Jurkat, Clone E6-1 (cell line): ENCODE measurements around the gene KDM4B.

Source experiments
- DNase-seq: peaks from one replicate; pipeline ENCODE4 v3.0.0-alpha.2; 2011; ENCODE audit warnings: low read depth, low spot score
- H3K4me3 ChIP-seq: 2 replicates; pipeline ENCODE4 v1.5.1; 2011; ENCODE audit warnings: mild to moderate bottlenecking, low read length, control low read depth, moderate library complexity

KDM4B gene

DNA sequence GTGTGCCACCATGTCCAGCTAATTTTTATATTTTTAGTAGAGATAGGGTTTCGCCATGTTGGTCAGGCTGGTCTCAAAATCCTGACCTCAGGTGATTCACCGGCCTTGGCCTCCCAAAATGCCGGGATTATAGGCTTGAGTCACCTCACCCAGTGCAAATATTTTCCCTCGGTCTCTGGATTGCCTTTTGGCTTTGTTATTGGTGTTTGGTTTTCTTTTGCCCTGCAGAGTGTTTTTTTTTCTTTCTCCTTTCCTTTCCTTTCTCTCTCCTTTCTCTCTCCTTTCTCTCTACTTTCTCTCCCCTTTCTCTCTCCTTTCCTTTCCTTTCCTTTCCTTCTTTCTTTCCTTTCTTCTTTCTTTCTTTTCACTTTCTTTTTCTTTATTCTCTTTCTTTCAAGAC is 33.2 kb downstream of the KDM4B start:
- no peak for DNase-seq
- H3K4me3 ChIP-seq: no peak overlapping the region

GRCh38 chr19:5003781-5004180 is 34.9 kb downstream of the KDM4B start:
- DNase-seq: no peak
- H3K4me3 ChIP-seq: no peak overlapping the region

DNA sequence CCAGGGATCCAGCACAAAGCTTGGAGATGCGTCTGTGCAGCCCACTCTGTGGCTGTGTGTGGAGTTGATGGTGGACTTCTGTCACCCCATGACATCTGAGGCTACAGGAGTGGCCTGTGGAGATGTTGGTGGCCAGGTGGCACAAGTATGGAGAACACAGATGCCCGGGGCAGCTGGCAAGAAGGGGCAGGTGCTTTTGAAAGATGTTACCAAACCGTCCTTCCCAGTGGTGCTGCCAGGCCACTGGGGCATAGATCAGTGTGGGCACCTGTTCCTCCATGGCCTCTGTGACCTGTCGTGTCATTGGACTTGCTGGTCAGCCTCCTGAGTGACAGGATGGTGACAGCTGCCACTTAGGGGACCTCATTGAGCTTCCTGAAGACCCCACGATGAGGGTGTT is 36.2 kb downstream of the KDM4B start:
- no peak overlapping the region for H3K4me3 ChIP-seq
- no peak for DNase-seq

- no peak for DNase-seq
- H3K4me3 ChIP-seq: no peak overlapping the region
These were observed 37.3 kb downstream of the KDM4B start for GRCh38 chr19:5006201-5006600.

DNA sequence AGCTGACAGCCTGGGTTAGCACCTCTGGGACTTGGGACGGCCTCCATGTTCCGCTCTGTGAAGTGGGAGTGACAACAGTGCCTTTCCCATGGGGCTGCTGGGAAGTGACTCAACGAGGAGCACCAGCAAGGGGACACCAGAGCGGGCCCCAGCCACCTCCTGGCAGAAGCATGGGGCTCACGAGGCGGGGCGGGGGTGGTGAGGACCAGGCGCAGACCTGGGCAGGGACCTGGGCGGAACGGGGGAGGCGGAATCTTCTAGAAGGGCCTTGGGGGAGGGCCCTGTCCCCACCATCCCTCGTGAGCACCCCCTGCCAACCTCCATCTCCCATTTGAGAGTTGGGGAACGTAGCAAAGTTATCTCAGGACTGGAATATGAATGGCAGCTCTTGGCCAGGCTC is 37.9 kb downstream of the KDM4B start:
- DNase-seq: no peak
- H3K4me3 ChIP-seq: no peak overlapping the region

- no peak overlapping the region for H3K4me3 ChIP-seq
- DNase-seq: no peak
These were observed 42.7 kb downstream of the KDM4B start for GRCh38 chr19:5011476-5012238.

GRCh38 chr19:5012688-5013457 is 44.0 kb downstream of the KDM4B start:
- H3K4me3 ChIP-seq: no peak overlapping the region
- DNase-seq: no peak

DNA sequence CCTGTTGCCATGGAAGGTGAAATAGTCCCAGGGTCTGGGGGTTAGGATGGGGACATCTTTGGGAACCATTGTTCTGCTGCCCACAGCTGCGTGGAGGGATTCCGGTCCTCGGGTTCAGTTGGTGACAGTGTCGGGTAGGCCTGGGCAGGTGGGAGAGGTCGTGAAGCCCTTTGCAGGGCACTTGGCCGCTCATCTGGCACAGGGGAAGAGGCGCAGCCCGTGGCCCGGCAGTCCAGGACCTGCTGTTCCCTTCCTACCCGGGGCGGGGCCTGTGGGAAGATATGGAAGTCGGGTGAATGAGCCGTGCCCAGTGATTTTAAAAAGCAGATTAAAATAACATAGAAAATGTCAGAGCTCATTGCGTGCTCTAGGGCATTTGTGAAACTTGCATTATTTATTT is 44.8 kb downstream of the KDM4B start:
- H3K4me3 ChIP-seq: no peak overlapping the region
- DNase-seq: no peak

- no peak overlapping the region for H3K4me3 ChIP-seq
- DNase-seq: no peak
These were observed 46.0 kb downstream of the KDM4B start for GRCh38 chr19:5014941-5015340.

DNA sequence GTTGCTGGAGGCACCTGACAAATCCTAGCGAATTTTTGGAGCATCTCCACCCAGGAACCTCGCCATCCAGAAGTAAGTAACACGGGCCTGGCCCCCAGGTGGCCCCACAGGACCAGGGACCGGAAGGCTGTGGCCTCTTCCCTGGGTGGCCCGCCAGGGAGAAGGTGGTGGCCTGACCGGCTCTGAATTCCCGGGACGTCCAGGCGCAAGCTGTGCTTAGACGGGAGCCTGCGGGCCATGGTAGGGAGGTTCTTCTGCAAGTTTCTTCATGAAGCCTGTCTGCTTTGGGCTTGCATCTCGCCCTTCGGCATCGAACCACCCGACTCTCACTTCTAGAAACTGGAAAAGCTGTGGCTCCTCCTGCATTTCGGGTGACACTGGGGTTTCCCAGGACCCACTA is 47.4 kb downstream of the KDM4B start:
- no peak overlapping the region for H3K4me3 ChIP-seq
- DNase-seq: no peak

DNA sequence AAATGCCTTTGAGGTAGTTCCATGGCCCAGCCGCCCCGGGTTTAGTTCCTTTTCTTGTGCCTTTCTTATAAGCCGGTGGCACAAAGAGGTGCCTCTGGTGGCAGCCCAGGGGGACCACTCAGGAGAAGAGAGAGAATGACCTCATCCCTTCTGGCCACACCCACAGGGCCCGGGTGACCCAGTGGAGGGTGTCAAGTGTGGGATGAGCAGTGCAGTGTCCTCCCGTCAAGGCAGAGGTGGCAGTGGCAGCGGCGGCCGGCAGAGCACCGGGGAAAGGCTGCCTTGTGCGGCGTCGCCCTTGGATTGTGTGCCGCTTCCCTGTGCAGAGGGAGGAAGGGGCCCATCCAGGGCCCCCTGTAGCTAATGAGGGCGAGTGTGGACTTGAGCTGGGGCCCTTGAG is 47.9 kb downstream of the KDM4B start:
- no peak overlapping the region for H3K4me3 ChIP-seq
- no peak for DNase-seq

GRCh38 chr19:5017235-5017634 is 48.3 kb downstream of the KDM4B start:
- no peak overlapping the region for H3K4me3 ChIP-seq
- DNase-seq: no peak

DNA sequence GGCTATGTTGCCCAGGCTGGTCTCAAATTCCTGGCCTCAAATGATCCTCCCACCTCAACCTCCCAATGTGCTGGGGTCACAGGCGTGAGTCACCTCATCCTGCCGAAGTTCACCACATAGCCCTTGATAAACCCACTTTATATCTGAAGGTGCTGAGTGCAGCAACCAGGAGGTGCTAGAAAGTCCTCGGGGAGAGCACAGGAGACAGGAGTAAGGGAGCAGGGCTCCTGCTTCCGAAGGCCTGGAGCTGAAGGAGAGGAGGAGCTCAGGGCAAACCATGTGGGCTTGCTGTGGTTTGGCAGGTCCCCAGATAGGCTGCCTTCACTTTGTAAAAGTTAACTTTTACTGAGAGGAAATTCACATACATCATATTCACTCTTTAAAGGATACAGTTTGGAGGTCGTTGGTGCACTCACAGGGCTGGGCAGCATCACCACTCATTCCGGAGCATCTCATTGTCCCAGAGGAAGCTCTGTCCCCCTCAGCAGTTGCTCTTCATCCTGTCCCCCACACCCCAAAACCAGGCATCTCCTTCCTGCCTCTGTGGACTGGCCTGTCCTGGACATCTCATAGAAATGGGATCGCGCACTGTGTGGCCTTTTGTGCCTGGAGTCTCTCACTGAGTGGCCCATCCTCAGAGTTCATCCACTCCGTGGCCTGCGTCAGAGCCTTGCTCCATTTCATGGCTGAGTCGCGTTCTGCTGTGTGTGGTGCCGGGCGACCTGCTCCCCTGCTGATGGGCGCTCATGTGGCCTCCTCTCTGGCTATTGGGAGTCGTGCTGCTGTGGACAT is 49.5 kb downstream of the KDM4B start:
- DNase-seq: no peak

GRCh38 chr19:5020368-5020767 is 51.5 kb downstream of the KDM4B start:
- no peak for DNase-seq
- H3K4me3 ChIP-seq: no peak overlapping the region

More for the DNA sequence above, 49.5 kb downstream of the KDM4B start:
- H3K4me3 ChIP-seq: no peak overlapping the region

- no peak for DNase-seq
- no peak overlapping the region for H3K4me3 ChIP-seq
These were observed 52.1 kb downstream of the KDM4B start for GRCh38 chr19:5021046-5021445.

- H3K4me3 ChIP-seq: no peak overlapping the region
- no peak for DNase-seq
These were observed 53.4 kb downstream of the KDM4B start for GRCh38 chr19:5022066-5022860.

GRCh38 chr19:5023128-5023571 is 54.2 kb downstream of the KDM4B start:
- H3K4me3 ChIP-seq: no peak overlapping the region
- DNase-seq: no peak

DNA sequence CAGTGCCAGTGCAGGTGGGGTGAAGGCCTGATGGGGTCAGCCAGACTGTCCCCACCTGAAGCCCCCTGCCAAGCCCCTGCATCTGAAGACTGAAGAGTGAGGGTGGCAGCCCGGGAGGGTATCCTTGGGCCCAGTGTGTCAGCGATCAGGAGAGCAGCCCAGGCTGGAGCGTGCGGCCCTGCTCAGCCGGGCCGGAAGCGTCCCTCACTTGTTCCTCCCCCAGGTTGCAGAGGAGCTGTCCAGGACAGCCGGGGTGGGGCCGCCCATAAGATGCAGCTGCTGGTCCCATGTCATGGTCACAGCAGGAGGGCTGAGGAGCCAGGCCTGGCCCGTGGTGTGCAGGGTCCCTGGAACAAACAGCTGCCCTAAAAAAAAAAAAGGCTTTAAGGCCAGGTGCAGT is 55.4 kb downstream of the KDM4B start:
- H3K4me3 ChIP-seq: no peak overlapping the region
- no peak for DNase-seq

DNA sequence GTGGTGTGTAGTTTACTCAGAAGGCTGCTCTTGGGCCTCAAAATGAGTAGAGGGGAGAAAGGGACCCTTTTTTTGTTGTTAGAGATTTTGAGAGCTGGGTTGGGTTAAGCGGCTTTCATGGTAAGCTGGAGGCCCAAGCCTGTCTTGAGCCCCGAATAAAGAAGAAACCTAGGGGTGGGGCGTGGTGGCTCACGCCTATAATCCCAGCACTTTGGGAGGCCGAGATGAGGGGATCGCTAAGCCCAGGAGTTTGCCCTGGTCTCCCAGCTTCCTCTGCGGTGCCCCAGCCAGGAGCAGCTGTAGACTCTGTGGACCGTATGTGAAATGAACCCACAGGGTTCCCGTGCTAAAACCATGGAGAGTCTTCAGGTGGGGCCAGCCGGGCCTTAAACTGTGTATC is 56.1 kb downstream of the KDM4B start:
- no peak overlapping the region for H3K4me3 ChIP-seq
- DNase-seq: no peak
